ENCODE results near the gene ITPKC. TPM values are rescaled to one million over a fixed set of nuclear protein-coding genes. Genes with fewer than 3 reads are reported as not detected.
"Not testable (repeated sequence)": the region's sequence is repeated elsewhere in the genome, so short reads cannot be mapped to it uniquely, and the experiment has no call there.

ITPKC gene
- total and polyA plus RNA-seq, 9 donors = 8.2 to 13.0 (median 11.1) TPM

- Histone ChIP-seq H3K4me1 (ENCODE audit: control insufficient read depth, insufficient read depth, low read length) (peaks cover 19% of the 10 kb centered on the region), H3K36me3 (ENCODE audit: control insufficient read depth, insufficient read depth, low read length) (peaks cover 52% of the 10 kb centered on the region), H3K27me3 (ENCODE audit: control insufficient read depth, insufficient read depth, low read length) (no peaks in the 10 kb centered on the region), H3K9me3 (replicated peaks; ENCODE audit: control insufficient read depth, low read depth, low read length) (no peaks in the 10 kb centered on the region), H3K27ac (ENCODE audit: low read length) (no peak overlapping the region), H3K4me3 (ENCODE audit: low read length) (no peak overlapping the region)
- no peak for DNase-seq
- 87% methylated on average over 3 of the region's 5 CpGs for WGBS (ENCODE audit: insufficient coverage)
These were observed 6.8 kb downstream of the ITPKC start for GRCh38 chr19:40723661-40724254.

GRCh38 chr19:40724315-40724714 is 7.4 kb downstream of the ITPKC start:
- no peak overlapping the region for H3K4me3 ChIP-seq (ENCODE audit: low read length)
- WGBS (ENCODE audit: insufficient coverage) = 93% methylated on average over 3 of the region's 4 CpGs
- DNase-seq = no peak
- no peaks in the 10 kb centered on the region for H3K9me3 ChIP-seq (replicated peaks; ENCODE audit: control insufficient read depth, low read depth, low read length)
- H3K27ac ChIP-seq (ENCODE audit: low read length) = no peak overlapping the region
- H3K36me3 ChIP-seq (ENCODE audit: control insufficient read depth, insufficient read depth, low read length) = peaks cover 56% of the 10 kb centered on the region
- no peaks in the 10 kb centered on the region for H3K27me3 ChIP-seq (ENCODE audit: control insufficient read depth, insufficient read depth, low read length)
- H3K4me1 ChIP-seq (ENCODE audit: control insufficient read depth, insufficient read depth, low read length) = peaks cover 13% of the 10 kb centered on the region

GRCh38 chr19:40724855-40725254 is 7.9 kb downstream of the ITPKC start:
- peaks cover 59% of the 10 kb centered on the region for H3K36me3 ChIP-seq (ENCODE audit: control insufficient read depth, insufficient read depth, low read length)
- no peak overlapping the region for H3K4me3 ChIP-seq (ENCODE audit: low read length)
- H3K27ac ChIP-seq (ENCODE audit: low read length) = no peak overlapping the region
- WGBS (ENCODE audit: insufficient coverage) = 90% methylated on average over 2 of the region's 3 CpGs
- H3K4me1 ChIP-seq (ENCODE audit: control insufficient read depth, insufficient read depth, low read length) = peaks cover 9% of the 10 kb centered on the region
- no peaks in the 10 kb centered on the region for H3K27me3 ChIP-seq (ENCODE audit: control insufficient read depth, insufficient read depth, low read length)
- DNase-seq = no peak
- H3K9me3 ChIP-seq (replicated peaks; ENCODE audit: control insufficient read depth, low read depth, low read length) = no peaks in the 10 kb centered on the region

- H3K4me1 ChIP-seq (ENCODE audit: control insufficient read depth, insufficient read depth, low read length) = no peaks in the 10 kb centered on the region
- no peak for DNase-seq
- no peaks in the 10 kb centered on the region for H3K9me3 ChIP-seq (replicated peaks; ENCODE audit: control insufficient read depth, low read depth, low read length)
- H3K27ac ChIP-seq (ENCODE audit: low read length) = no peak overlapping the region
- H3K4me3 ChIP-seq (ENCODE audit: low read length) = no peak overlapping the region
- H3K27me3 ChIP-seq (ENCODE audit: control insufficient read depth, insufficient read depth, low read length) = no peaks in the 10 kb centered on the region
- H3K36me3 ChIP-seq (ENCODE audit: control insufficient read depth, insufficient read depth, low read length) = peaks cover 71% of the 10 kb centered on the region
- WGBS (ENCODE audit: insufficient coverage) = 95% methylated on average over 2 of the region's 4 CpGs
These were observed 9.4 kb downstream of the ITPKC start for GRCh38 chr19:40726279-40726678.

DNA sequence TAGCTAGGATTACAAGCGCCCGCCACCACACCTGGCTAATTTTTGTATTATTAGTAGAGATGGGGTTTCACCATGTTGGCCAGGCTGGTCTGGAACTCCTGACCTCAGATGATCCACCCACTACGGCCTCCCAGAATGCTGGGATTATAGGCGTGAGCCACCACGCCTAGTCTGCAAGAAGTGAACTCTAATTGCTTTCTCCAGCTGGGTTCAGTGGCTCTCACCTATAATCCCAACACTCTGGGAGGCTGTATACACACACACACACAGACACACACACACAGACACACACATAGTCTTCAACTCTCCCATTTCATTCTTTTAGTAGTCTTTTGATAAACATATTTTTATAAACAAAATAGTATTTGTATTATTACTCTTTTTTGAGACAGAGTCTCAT is 13.2 kb downstream of the ITPKC start:
- WGBS (ENCODE audit: insufficient coverage) = 87% methylated on average over 3 of the region's 5 CpGs
- not testable (repeated sequence) for H3K9me3 ChIP-seq (replicated peaks; ENCODE audit: control insufficient read depth, low read depth, low read length)

DNA sequence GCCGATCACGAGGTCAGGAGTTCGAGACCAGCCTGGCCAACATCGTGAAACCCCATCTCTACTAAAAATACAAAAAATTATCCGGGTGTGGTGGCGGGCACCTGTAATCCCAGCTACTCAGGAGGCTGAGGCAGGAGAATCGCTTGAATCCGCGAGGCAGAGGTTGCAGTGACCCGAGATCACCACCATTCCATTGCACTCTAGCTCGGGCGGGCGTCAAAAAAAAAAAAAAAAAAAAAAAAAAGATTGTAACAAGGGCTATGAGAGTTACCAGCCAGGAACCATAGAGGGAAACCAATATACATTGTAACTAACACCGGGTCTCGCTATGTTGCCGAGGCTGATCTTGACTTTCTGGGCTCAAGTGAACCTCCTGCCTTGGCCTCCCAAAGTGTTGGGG is 15.4 kb downstream of the ITPKC start:
- peaks cover 83% of the 10 kb centered on the region for H3K36me3 ChIP-seq (ENCODE audit: control insufficient read depth, insufficient read depth, low read length)
- H3K4me3 ChIP-seq (ENCODE audit: low read length); H3K27ac ChIP-seq (ENCODE audit: low read length); DNase-seq; H3K27me3 ChIP-seq (ENCODE audit: control insufficient read depth, insufficient read depth, low read length); H3K9me3 ChIP-seq (replicated peaks; ENCODE audit: control insufficient read depth, low read depth, low read length); H3K4me1 ChIP-seq (ENCODE audit: control insufficient read depth, insufficient read depth, low read length): not testable (repeated sequence)
- WGBS (ENCODE audit: insufficient coverage) = no CpG with 5 or more reads among the region's 16 CpGs

More for the DNA sequence above, 13.2 kb downstream of the ITPKC start:
- not testable (repeated sequence) for H3K27me3 ChIP-seq (ENCODE audit: control insufficient read depth, insufficient read depth, low read length); DNase-seq; H3K4me1 ChIP-seq (ENCODE audit: control insufficient read depth, insufficient read depth, low read length); H3K27ac ChIP-seq (ENCODE audit: low read length); H3K4me3 ChIP-seq (ENCODE audit: low read length)
- peaks cover 80% of the 10 kb centered on the region for H3K36me3 ChIP-seq (ENCODE audit: control insufficient read depth, insufficient read depth, low read length)

GRCh38 chr19:40733149-40733548 is 16.2 kb downstream of the ITPKC start:
- H3K27ac ChIP-seq (ENCODE audit: low read length) = no peak overlapping the region
- no peak for DNase-seq
- 93% methylated on average over 8 of the region's 13 CpGs for WGBS (ENCODE audit: insufficient coverage)
- H3K36me3 ChIP-seq (ENCODE audit: control insufficient read depth, insufficient read depth, low read length) = peaks cover 82% of the 10 kb centered on the region
- no peaks in the 10 kb centered on the region for H3K4me1 ChIP-seq (ENCODE audit: control insufficient read depth, insufficient read depth, low read length)
- H3K4me3 ChIP-seq (ENCODE audit: low read length) = no peak overlapping the region
- no peaks in the 10 kb centered on the region for H3K27me3 ChIP-seq (ENCODE audit: control insufficient read depth, insufficient read depth, low read length)
- no peaks in the 10 kb centered on the region for H3K9me3 ChIP-seq (replicated peaks; ENCODE audit: control insufficient read depth, low read depth, low read length)

DNA sequence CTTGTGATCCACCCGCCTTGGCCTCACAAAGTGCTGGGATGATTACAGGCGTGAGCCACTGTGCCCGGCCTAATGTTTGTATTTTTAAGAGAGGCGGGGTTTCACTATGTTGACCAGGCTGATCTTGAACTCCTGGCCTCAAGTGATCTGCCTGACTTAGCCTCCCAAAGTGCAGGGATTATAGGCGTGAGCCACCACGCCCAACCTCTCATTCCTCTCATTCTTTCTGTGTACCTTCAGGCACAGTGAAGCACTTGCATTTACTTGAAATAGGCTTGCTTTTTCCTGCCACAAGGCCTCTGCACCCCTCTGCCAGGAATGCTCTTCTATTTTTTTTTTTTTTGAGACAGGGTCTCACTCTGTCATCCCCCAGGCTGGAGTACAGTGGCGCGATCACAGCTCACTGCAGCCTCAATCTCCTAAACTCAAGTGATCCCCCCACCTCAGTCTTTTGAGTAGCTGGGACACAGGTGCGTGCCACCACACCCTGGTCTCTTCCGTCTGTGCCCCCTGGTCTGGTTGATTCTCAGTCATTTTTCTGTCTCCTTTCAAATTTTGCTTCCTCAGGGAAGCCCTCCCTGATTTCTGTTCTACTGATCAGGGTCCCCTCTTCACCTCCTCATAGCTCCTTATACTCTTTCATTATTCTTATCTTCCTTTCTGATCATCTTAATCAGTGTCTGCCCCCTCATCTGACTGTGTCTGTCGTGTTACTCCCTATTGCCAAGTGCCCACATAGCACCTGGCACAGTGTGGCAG is 18.3 kb downstream of the ITPKC start:
- H3K36me3 ChIP-seq (ENCODE audit: control insufficient read depth, insufficient read depth, low read length) = peaks cover 86% of the 10 kb centered on the region
- H3K27me3 ChIP-seq (ENCODE audit: control insufficient read depth, insufficient read depth, low read length) = no peaks in the 10 kb centered on the region
- no peak overlapping the region for H3K27ac ChIP-seq (ENCODE audit: low read length)
- no peaks in the 10 kb centered on the region for H3K9me3 ChIP-seq (replicated peaks; ENCODE audit: control insufficient read depth, low read depth, low read length)
- 90% methylated on average over 9 of the region's 11 CpGs for WGBS (ENCODE audit: insufficient coverage)
- H3K4me3 ChIP-seq (ENCODE audit: low read length) = no peak overlapping the region
- no peak for DNase-seq
- peaks cover 2% of the 10 kb centered on the region for H3K4me1 ChIP-seq (ENCODE audit: control insufficient read depth, insufficient read depth, low read length)

DNA sequence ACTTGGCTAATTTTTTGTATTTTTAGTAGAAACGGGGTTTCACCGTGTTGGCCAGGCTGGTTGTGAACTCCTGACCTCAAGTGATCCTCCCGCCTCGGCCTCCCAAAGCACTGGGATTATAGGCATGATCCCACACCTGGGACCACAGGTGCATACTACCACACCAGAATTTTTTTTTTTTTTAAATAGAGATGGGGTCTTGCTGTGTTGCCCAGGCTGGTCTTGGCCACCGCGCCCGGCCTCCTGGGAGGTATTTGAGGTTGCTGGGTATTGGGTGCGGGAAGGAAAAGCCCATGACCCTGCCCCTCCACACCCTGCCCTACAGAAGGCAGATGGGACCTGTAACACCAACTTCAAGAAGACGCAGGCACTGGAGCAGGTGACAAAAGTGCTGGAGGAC is 19.7 kb downstream of the ITPKC start:
- WGBS (ENCODE audit: insufficient coverage) = 72% methylated on average over 5 of the region's 9 CpGs
- H3K4me1 ChIP-seq (ENCODE audit: control insufficient read depth, insufficient read depth, low read length) = peaks cover 10% of the 10 kb centered on the region
- no peaks in the 10 kb centered on the region for H3K27me3 ChIP-seq (ENCODE audit: control insufficient read depth, insufficient read depth, low read length)
- H3K36me3 ChIP-seq (ENCODE audit: control insufficient read depth, insufficient read depth, low read length) = peaks cover 78% of the 10 kb centered on the region
- H3K4me3 ChIP-seq (ENCODE audit: low read length) = no peak overlapping the region
- H3K27ac ChIP-seq (ENCODE audit: low read length) = no peak overlapping the region
- H3K9me3 ChIP-seq (replicated peaks; ENCODE audit: control insufficient read depth, low read depth, low read length) = no peaks in the 10 kb centered on the region
- no peak for DNase-seq

- no peak overlapping the region for H3K4me3 ChIP-seq (ENCODE audit: low read length)
- peaks cover 10% of the 10 kb centered on the region for H3K4me1 ChIP-seq (ENCODE audit: control insufficient read depth, insufficient read depth, low read length)
- peaks cover 76% of the 10 kb centered on the region for H3K36me3 ChIP-seq (ENCODE audit: control insufficient read depth, insufficient read depth, low read length)
- WGBS (ENCODE audit: insufficient coverage) = 77% methylated on average over 4 of the region's 9 CpGs
- no peaks in the 10 kb centered on the region for H3K9me3 ChIP-seq (replicated peaks; ENCODE audit: control insufficient read depth, low read depth, low read length)
- DNase-seq = no peak
- H3K27ac ChIP-seq (ENCODE audit: low read length) = no peak overlapping the region
- no peaks in the 10 kb centered on the region for H3K27me3 ChIP-seq (ENCODE audit: control insufficient read depth, insufficient read depth, low read length)
These were observed 20.3 kb downstream of the ITPKC start for GRCh38 chr19:40737102-40737644.
